SU-DHL-6 (cell line): Measurements from ENCODE around the gene CCDC77.

Experiments used
- EZH2phosphoT487 ChIP-seq: fragments of 200-600 bp; sonication (generic), shearing (Covaris generic); conservative IDR thresholded peaks from 2 replicates; pipeline ENCODE4 v1.6.1; 2018; ENCODE audit warnings: mild to moderate bottlenecking, antibody characterized with exemption, low read length, moderate library complexity, mixed read lengths
- TF ChIP-seq, protein P1 (sequence below): fragments of 200-600 bp; sonication (generic); IDR thresholded peaks from one replicate; pipeline ENCODE4 v1.5.1; 2017; ENCODE audit warnings: antibody characterized with exemption, mild to moderate bottlenecking, low read length, moderate library complexity; ENCODE audit not compliant: insufficient read depth, poor library complexity, severe bottlenecking

DNA sequence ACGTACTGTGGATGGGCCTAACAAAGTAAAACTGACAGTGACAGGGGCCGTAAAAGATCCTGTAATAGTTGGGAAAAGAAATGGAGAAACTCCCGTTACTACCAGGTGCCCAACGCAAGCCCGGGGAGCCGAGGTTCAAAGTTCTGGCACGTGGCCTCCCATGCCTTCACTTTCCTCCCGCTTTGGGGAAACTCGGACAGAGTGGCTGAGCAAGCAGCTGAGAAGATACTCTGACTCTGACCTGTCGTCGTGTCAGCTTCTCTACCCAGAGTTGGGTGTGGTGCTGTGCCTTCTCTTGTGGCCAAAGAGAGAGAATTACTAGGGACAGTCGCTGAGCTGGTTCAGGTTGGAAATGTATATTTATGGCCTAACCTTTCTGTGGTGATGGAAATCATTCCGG, 60.0 kb downstream of the CCDC77 start:
- TF ChIP-seq, protein P1, sequence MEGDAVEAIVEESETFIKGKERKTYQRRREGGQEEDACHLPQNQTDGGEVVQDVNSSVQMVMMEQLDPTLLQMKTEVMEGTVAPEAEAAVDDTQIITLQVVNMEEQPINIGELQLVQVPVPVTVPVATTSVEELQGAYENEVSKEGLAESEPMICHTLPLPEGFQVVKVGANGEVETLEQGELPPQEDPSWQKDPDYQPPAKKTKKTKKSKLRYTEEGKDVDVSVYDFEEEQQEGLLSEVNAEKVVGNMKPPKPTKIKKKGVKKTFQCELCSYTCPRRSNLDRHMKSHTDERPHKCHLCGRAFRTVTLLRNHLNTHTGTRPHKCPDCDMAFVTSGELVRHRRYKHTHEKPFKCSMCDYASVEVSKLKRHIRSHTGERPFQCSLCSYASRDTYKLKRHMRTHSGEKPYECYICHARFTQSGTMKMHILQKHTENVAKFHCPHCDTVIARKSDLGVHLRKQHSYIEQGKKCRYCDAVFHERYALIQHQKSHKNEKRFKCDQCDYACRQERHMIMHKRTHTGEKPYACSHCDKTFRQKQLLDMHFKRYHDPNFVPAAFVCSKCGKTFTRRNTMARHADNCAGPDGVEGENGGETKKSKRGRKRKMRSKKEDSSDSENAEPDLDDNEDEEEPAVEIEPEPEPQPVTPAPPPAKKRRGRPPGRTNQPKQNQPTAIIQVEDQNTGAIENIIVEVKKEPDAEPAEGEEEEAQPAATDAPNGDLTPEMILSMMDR: no peak
- TF ChIP-seq EZH2phosphoT487: no peak
